Pancreas (tissue), 10 donors: ENCODE data around the gene SMOC1. TPM values are rescaled to one million over a fixed set of nuclear protein-coding genes. Genes with fewer than 3 reads are reported as not detected.

Source experiments
- ATAC-seq, 4 donors: fragments of 200-7000 bp; cut with Tn5 transposase; one replicate each; pipeline versions ENCODE4 v1.8.0 to v1.9.1; 2020; ENCODE audit warnings: mild to moderate bottlenecking in 4 of 4, moderate library complexity in 4 of 4
- DNase-seq, 6 donors: peaks; one replicate each; pipeline ENCODE4 v3.0.0-alpha.2; 2020
- FAIRE-seq: peaks from 2 replicates; lab custom pipeline; 2012; peaks lifted over from hg19 to GRCh38; lab: Jason Lieb, UNC
- H3K27ac ChIP-seq, 4 donors: fragments of 200-600 bp; sonication (generic); 1 replicate in 3 of 4; 2 replicates in 1 of 4; pipeline versions ENCODE4 v1.5.0 to v1.8.0; 2020
- H3K27me3 ChIP-seq, 4 donors: fragments of 200-600 bp; one replicate each; pipeline ENCODE4 v1.8.0; 2021
- H3K36me3 ChIP-seq, 3 donors: fragments of 200-600 bp; sonication (generic) in 1 of 3; one replicate each; pipeline versions ENCODE4 v1.5.0 to v1.8.0; 2020 to 2021
- H3K4me1 ChIP-seq, 3 donors: fragments of 200-600 bp; one replicate each; pipeline ENCODE4 v1.8.0; 2021
- H3K4me3 ChIP-seq, 4 donors: fragments of 200-600 bp; sonication (generic) in 2 of 4; one replicate each; pipeline versions ENCODE4 v1.5.0 to v1.8.0; 2020 to 2021
- H3K9me3 ChIP-seq, 4 donors: fragments of 200-600 bp; one replicate each; pipeline ENCODE4 v1.8.0; 2021
- WGBS, 2 donors: extraction: QIAGEN DNeasy Blood & Tissue Kit; methylation state at CpG; one replicate each; pipeline ENCODE4 v1.1.7; 2013; 5-methylcytosine and 5-hydroxymethylcytosine counted together
- intact Hi-C, 3 donors: fragments of 100-400 bp; cut with DNase I; formaldehyde crosslinking; loops; one replicate each; pipeline versions ENCODE4 v1.11.1 to v1.14.2; 2022
- polyA plus RNA-seq, 2 donors: library from polyadenylated mRNA; stranded (reverse); fragments of 200-250 nt; gene quantifications; one replicate each; pipeline ENCODE4 v1.2.3, GENCODE V29; 2013
- total RNA-seq, 6 donors: library from RNA; stranded (reverse); fragmentation: NEBNext Ultra II Directional in 4 of 6; extraction: Animal tissue kit (Norgen Biotek cat#: 25700) in 4 of 6; gene quantifications; one replicate each; pipeline versions ENCODE4 v1.2.1 to v1.2.4, GENCODE V29; 2021 to 2023
- TF ChIP-seq, protein P1 (sequence below), 4 donors: fragments of 200-600 bp; sonication (generic) in 3 of 4; IDR thresholded peaks; one replicate each; pipeline versions ENCODE4 v1.5.0 to v1.8.0; 2021; ENCODE audit warnings: antibody characterized with exemption in 4 of 4
- donor health status: healthy with polysubstance abuse.
- donor health status: DM: no; HTN: no; CAD: no; lungs with moderate emphysema.
- donor health status: DM: no; HTN: no; CAD: no.
- donor health status: control.
- donor health status: control.
- donor health status: Bipolar disorder and iron deficiency.
- donor health status: DM: yes; HTN: yes; CAD: no.
- donor health status: DM: no; HTN: no; CAD: no.
- donor health status: DM: no; HTN: no; CAD: no.
- donor health status: DM: yes; HTN: yes; CAD: no.

The SMOC1 gene
- total and polyA plus RNA-seq, 8 donors: 2.2 to 55.7 (median 6.3) TPM

DNA sequence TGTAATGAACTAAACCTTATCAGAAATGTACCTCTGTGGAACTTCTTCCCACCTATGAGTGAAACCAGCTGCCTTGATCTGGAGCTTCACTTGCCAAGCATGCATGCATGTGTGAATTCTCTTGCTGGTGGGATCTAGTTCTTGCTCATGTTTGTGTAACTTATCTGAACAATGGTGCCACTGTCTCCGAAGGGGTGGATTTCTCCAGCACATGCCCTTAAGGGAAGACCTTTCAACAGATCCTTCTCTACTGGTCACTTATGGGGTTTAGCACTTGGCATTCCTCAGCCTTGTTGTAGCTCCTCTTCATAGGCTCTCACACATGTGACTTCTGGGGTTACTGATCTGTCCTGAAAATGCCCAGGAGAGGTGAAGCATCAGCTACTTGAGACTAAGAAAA is 25.0 kb downstream of the SMOC1 start:
- H3K4me1 ChIP-seq: no peaks in the 10 kb centered on the region
- WGBS, 2 donors: 61 to 76% methylated on average over 1 of the region's 1 CpG
- intact Hi-C loops: no loop called here
- no peak overlapping the region for H3K27ac ChIP-seq
- ATAC-seq (no peak), FAIRE-seq (no peak), DNase-seq (no peak)
- no peak overlapping the region for H3K4me3 ChIP-seq
- TF ChIP-seq, protein P1, sequence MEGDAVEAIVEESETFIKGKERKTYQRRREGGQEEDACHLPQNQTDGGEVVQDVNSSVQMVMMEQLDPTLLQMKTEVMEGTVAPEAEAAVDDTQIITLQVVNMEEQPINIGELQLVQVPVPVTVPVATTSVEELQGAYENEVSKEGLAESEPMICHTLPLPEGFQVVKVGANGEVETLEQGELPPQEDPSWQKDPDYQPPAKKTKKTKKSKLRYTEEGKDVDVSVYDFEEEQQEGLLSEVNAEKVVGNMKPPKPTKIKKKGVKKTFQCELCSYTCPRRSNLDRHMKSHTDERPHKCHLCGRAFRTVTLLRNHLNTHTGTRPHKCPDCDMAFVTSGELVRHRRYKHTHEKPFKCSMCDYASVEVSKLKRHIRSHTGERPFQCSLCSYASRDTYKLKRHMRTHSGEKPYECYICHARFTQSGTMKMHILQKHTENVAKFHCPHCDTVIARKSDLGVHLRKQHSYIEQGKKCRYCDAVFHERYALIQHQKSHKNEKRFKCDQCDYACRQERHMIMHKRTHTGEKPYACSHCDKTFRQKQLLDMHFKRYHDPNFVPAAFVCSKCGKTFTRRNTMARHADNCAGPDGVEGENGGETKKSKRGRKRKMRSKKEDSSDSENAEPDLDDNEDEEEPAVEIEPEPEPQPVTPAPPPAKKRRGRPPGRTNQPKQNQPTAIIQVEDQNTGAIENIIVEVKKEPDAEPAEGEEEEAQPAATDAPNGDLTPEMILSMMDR (IDR thresholded peaks at IDR 0.05): no peak
- H3K9me3 ChIP-seq: no peaks in the 10 kb centered on the region
- H3K27me3 ChIP-seq: no peaks in the 10 kb centered on the region
- H3K36me3 ChIP-seq: no peaks in the 10 kb centered on the region

DNA sequence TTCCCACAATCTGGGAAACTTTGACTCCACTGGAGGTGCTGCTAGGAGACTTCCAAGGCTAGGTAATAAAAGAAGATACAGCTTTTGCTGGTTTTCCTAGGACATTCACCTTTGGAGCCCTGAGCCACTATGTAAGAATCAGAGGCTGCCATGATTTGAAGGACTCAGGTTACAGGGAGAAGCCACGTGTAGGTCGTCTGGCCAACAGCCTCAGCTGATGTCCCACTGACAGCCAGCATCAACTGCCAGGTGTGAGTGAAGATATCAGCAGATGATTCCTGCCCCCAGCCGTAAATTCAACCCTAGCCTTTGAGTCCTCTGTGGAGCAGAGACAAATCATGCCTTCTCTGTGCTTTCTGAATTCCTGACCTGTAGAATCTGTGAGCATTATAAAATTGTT is 27.0 kb downstream of the SMOC1 start:
- DNase-seq: no peak
- Histone ChIP-seq H3K9me3 (no peaks in the 10 kb centered on the region), H3K4me3 (no peak overlapping the region), H3K36me3 (no peaks in the 10 kb centered on the region), H3K27me3 (no peaks in the 10 kb centered on the region), H3K4me1 (no peaks in the 10 kb centered on the region), H3K27ac (no peak overlapping the region)
- TF ChIP-seq, protein P1 (IDR thresholded peaks at IDR 0.05): no peak
- 31 to 37% methylated on average over 3 of the region's 3 CpGs for WGBS, 2 donors
- FAIRE-seq: no peak
- intact Hi-C loops: no loop called here
- no peak for ATAC-seq

DNA sequence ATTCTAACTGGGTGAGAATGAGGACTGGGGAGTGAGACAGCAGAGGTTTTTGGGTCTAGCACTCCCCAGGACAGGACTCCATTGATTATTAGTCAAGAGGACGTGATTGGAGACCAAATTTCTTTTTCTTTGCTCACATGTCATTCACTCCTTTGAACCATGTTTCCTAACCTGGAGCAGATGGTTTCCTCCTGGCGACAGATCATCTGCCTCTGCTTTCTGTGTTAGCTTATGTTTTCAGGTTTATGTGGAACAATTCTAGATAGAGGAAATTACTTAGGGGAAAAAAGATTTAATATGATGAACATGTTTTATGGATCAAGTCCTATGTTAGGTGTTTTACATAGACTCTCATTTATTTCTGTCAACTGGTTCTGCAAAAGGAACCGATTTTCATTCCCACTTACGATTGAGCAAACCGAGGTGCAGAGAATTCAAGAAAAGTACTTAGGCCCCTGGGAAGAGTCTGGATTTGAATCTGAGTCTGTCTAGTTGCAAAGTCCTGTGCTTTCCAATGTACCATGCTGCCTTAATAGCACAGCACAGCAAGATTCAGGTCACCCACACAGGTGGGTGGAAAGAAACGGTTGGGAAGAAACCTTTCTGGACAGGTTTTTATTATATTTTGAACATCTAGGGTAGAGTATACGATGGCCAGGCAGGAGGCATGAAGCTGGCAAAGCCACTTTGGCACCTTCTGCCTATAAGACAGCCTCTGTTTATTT is 30.8 kb downstream of the SMOC1 start:
- Histone ChIP-seq H3K4me1 (no peaks in the 10 kb centered on the region), H3K4me3 (no peak overlapping the region), H3K27ac (no peak overlapping the region), H3K36me3 (no peaks in the 10 kb centered on the region), H3K27me3 (no peaks in the 10 kb centered on the region), H3K9me3 (no peaks in the 10 kb centered on the region)
- intact Hi-C loops: no loop called here
- no peak for FAIRE-seq
- TF ChIP-seq, protein P1 (IDR thresholded peaks at IDR 0.05): no peak
- ATAC-seq: no peak
- no peak for DNase-seq
- WGBS, 2 donors: 75 to 77% methylated on average over 7 of the region's 7 CpGs

DNA sequence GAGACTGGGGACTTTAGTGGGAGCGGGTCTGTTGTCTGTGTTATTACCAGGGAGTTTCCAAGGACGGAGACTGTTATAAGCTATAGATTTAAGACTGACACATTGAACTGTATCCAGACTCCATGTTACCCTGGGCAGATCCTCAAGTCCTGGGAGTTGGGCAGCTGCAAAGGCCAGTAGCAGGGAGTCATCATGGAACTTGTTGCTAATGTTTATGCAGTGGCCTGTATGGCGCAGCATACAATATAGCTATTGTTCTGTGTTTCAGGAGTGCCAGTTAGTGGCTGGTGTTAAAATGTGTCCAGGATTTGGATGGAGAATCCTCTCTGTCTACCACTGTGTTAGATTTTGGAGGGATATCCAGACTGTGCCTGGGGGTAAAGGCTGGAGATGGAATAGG is 31.7 kb downstream of the SMOC1 start:
- no peaks in the 10 kb centered on the region for H3K36me3 ChIP-seq
- DNase-seq (no peak), ATAC-seq (no peak), FAIRE-seq (no peak)
- intact Hi-C loops: no loop called here
- no peaks in the 10 kb centered on the region for H3K27me3 ChIP-seq
- no peak overlapping the region for H3K4me3 ChIP-seq
- no peaks in the 10 kb centered on the region for H3K4me1 ChIP-seq
- no peaks in the 10 kb centered on the region for H3K9me3 ChIP-seq
- 79 to 89% methylated on average over 3 of the region's 3 CpGs for WGBS, 2 donors
- H3K27ac ChIP-seq: no peak overlapping the region
- TF ChIP-seq, protein P1 (IDR thresholded peaks at IDR 0.05): no peak

DNA sequence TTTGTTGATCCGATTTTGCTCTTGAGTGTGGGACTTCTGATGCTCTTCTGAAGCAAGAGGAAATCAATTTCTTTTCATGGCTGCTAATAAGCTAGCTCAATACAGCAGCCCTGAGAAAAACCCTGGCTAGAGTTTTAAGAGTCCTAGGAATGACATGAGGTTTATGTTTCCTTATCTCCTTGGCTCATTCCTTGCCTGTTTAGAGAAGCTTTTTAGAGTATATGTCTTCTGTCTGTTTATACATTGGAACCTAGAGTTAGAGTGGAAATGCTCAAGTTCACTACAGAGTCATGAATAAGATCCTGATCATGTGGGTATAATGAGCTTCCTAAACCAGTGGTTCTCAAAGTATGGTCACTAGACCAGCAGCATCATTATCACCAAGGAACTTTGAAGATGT is 34.5 kb downstream of the SMOC1 start:
- Histone ChIP-seq H3K27ac (no peak overlapping the region), H3K27me3 (no peaks in the 10 kb centered on the region), H3K9me3 (no peaks in the 10 kb centered on the region), H3K4me1 (no peaks in the 10 kb centered on the region), H3K36me3 (no peaks in the 10 kb centered on the region), H3K4me3 (no peak overlapping the region)
- 60 to 77% methylated on average over 1 of the region's 1 CpG for WGBS, 2 donors
- intact Hi-C loops: no loop called here
- ATAC-seq: no peak
- FAIRE-seq: no peak
- TF ChIP-seq, protein P1 (IDR thresholded peaks at IDR 0.05): no peak
- no peak for DNase-seq
